HL-60 (cell line): ENCODE results near the gene ZNF837.
"Not testable (repeated sequence)": the region's sequence is repeated elsewhere in the genome, so short reads cannot be mapped to it uniquely, and the experiment has no call there.

ENCODE experiments used
- CTCF ChIP-seq: IDR thresholded peaks from one replicate; pipeline ENCODE4 v1.5.1; 2011; ENCODE audit warnings: low read length, control low read depth, inconsistent platforms; ENCODE audit not compliant: insufficient read depth
- GABPA ChIP-seq: IDR thresholded peaks from 2 replicates; pipeline ENCODE4 v1.6.1; 2012; ENCODE audit warnings: low read depth
- POLR2AphosphoS5 ChIP-seq: IDR thresholded peaks from 2 replicates; pipeline ENCODE4 v1.6.1; 2012; ENCODE audit warnings: low read depth

- not testable (repeated sequence) for TF ChIP-seq CTCF, POLR2AphosphoS5, GABPA
Observed at GRCh38 chr19:58403920-58404478, 23.2 kb upstream of the ZNF837 start.
